SJSA1 (cell line): ENCODE measurements around the gene AGAP2. TPM values are rescaled to one million over a fixed set of nuclear protein-coding genes. Genes with fewer than 3 reads are reported as not detected.
"Not testable (repeated sequence)": the region's sequence is repeated elsewhere in the genome, so short reads cannot be mapped to it uniquely, and the experiment has no call there.

Experiments
- DNase-seq, 2 experiments: peaks; one replicate each; pipeline ENCODE4 v3.0.0-alpha.2; 2015 to 2020; ENCODE audit warnings: low spot score in 2 of 2, low read depth in 1 of 2
- H3K27ac ChIP-seq: fragments of 250-450 bp; sonication (Bioruptor Pico); 2 replicates; pipeline ENCODE4 v1.5.1; 2020; ENCODE audit warnings: mild to moderate bottlenecking, moderate library complexity
- H3K27me3 ChIP-seq: fragments of 250-450 bp; sonication (Bioruptor Pico); replicated peaks from 2 replicates; pipeline ENCODE4 v1.5.1; 2020; ENCODE audit warnings: mild to moderate bottlenecking, moderate library complexity
- H3K36me3 ChIP-seq: fragments of 250-450 bp; sonication (Bioruptor Pico); 2 replicates; pipeline ENCODE4 v1.5.1; 2020; ENCODE audit warnings: mild to moderate bottlenecking
- H3K4me1 ChIP-seq: fragments of 250-450 bp; sonication (Bioruptor Pico); replicated peaks from 2 replicates; pipeline ENCODE4 v1.6.1; 2021; ENCODE audit warnings: mild to moderate bottlenecking
- H3K4me3 ChIP-seq: fragments of 250-450 bp; sonication (Bioruptor Pico); 2 replicates; pipeline ENCODE4 v1.5.1; 2020; ENCODE audit warnings: mild to moderate bottlenecking
- H3K9me3 ChIP-seq: fragments of 250-450 bp; sonication (Bioruptor Pico); replicated peaks from 2 replicates; pipeline ENCODE4 v1.5.1; 2020; ENCODE audit warnings: mild to moderate bottlenecking
- total RNA-seq: library from RNA; depleted of rRNA; stranded (reverse); fragments of >200 nt; shearing (Covaris generic); gene quantifications from 2 replicates; pipeline ENCODE4 v1.2.3, GENCODE V29; 2014

AGAP2 gene
- total RNA-seq, 1 experiment from 2014 or later: 0.89 TPM

DNA sequence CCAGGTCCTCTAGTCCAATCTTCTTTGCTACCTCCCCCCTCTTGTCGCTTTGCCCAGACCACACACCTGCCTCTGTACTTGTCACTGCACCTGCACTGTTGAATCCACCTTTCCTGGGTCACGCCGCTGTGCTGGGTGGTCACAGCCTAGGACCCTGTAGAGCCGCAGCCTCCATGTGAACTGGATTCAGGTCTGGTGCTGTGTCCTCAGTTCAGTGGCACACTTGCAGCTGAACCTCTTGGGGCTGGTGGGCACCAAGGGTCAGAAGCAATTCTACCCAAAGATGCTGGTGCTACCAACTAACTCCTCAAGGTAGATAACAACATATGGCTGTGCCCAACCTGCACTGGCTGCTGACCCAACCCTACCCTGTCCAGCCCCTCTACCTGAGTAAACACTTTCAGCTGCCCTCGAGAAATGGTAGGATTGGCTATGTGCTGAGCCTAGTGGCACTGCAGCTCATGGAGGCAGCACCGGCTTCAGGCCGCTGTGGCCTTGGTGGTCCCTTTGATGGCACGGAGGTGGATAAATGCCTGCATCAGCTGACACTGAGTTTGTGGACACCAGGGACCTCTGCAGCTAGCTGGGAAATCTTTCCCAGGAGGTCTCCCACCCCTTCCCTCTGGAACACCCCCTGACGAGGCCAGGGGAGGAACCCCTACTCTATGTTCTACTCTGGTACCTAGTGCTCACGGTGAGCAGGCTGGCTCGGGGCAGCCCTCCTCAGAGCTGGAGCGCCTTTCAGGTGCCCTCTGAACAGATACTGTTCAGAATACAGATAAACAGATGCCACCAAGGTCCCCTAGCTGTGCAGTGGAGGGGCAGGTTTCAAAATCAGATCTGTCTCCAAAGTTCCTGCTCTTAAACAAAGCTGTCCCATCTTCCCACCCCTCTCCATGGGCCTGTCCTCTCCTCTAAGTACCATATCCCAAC is 14.3 kb downstream of the AGAP2 start:
- Histone ChIP-seq H3K36me3 (peaks cover 48% of the 10 kb centered on the region), H3K4me1 (peaks cover 20% of the 10 kb centered on the region), H3K27me3 (peaks cover 16% of the 10 kb centered on the region; the same call in 1 of the 2 replicates), H3K4me3 (no peak overlapping the region), H3K27ac (no peak overlapping the region), H3K9me3 (peaks cover 14% of the 10 kb centered on the region)
- peak; percentile 79 to 94 for DNase-seq

DNA sequence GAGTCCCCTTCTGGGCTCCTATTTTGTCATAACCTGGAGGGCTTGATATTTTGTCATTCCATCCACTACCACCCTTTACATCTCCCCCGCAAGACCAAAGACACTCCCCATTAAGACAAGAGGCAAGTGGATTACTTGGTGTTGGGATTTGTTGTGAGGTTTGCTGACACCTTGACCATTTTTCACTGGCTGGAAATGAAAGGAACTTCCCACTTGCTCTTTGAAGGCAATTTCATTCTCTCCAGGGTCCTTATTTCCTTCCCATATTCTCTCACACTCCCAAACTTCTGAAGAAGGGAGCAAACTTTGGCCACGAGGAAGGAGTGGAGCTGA is 14.9 kb downstream of the AGAP2 start:
- Histone ChIP-seq H3K27ac (no peak overlapping the region), H3K4me3 (no peak overlapping the region), H3K9me3 (peaks cover 14% of the 10 kb centered on the region), H3K27me3 (peaks cover 15% of the 10 kb centered on the region; the same call in 1 of the 2 replicates), H3K4me1 (peaks cover 20% of the 10 kb centered on the region), H3K36me3 (peaks cover 55% of the 10 kb centered on the region)
- peak in 1 of 2 experiments; percentile 84 for DNase-seq

DNA sequence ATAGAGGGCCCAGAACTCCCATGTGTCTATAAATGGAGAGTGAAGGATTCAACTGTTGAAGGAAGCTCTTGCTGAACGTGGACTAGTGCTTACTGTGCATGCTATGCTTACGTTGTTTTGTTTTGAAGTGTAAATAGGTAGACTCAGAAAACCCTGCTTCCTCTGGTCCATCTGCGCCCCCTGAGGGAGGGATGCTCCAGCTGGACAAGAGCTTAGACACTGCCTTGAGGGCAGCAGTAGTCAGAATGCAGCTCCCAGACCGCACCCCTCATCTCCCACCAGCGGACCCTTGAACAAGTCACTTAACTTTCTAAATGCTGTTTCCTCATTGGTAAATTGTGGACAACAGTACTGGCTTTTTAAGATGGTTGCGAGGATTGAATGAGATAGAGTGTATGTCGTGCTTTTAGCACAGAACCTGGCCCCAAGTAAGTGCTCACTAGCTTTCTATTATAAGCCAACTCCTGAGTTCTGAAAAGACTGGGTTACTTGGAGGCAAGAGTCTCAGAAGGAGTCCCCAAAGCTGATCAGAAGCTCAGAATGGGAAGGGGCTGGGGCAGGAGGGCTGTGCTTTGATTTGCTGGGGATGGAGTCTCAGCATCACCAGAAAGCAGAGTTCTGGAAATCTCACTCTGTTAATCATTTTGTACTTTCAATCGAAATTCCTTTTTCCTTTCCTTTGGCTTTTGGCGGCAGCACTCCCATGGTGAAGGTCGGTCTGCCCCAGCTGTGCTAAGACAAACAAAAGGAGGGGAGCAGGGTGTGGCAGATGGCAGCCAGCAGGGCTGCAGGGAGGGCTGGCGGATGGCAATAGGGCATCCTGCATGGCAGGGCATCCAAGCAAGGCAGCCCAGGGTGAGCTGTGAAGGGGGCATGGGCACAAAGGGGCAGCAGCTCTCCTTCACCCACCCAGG is 15.6 kb downstream of the AGAP2 start:
- Histone ChIP-seq H3K9me3 (peaks cover 14% of the 10 kb centered on the region), H3K4me3 (no peak overlapping the region), H3K27me3 (peaks cover 15% of the 10 kb centered on the region; the same call in 1 of the 2 replicates), H3K27ac (no peak overlapping the region), H3K4me1 (peaks cover 20% of the 10 kb centered on the region), H3K36me3 (peaks cover 61% of the 10 kb centered on the region)
- peak; percentile 77 to 94 for DNase-seq

DNA sequence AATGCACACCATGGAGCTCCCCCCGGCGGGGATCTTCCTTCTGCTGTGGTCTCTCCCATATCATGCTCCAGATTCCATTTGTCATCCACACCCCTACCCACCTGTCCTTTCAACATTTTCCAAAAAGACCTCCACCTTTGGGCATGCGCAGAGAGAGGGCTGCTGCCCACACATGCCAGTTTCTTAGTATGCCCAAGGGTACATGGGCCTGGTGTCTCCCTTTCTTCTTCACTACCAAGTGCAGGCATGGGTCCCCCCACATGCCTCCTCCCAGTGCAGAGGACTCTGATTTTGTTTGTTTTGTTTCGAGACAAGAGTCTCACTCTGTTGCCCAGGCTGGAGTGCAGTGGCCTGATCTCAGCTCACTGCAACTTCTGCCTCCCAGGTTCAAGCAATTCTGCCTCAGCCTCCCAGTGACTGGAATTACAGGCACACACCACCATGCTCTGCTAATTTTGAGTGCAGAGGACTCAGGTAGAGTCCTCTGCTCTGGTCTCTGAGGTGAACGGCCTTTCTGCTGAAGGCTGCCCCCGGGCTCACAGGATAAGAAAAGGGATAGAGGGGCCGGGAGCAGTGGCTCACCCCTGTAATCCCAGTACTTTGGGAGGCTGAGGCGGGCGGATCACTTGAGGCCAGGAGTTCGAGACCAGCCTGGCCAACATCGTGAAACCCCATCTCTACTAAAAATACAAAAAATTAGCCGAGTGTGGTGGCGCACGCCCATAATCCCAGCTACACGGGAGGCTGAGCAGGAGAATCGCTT is 16.5 kb downstream of the AGAP2 start:
- Histone ChIP-seq H3K36me3 (peaks cover 62% of the 10 kb centered on the region), H3K27me3 (peaks cover 15% of the 10 kb centered on the region; the same call in 1 of the 2 replicates), H3K4me1 (peaks cover 14% of the 10 kb centered on the region)
- not testable (repeated sequence) for H3K27ac ChIP-seq, H3K4me3 ChIP-seq, H3K9me3 ChIP-seq
- DNase-seq: peak in 1 of 2 experiments; percentile 89

DNA sequence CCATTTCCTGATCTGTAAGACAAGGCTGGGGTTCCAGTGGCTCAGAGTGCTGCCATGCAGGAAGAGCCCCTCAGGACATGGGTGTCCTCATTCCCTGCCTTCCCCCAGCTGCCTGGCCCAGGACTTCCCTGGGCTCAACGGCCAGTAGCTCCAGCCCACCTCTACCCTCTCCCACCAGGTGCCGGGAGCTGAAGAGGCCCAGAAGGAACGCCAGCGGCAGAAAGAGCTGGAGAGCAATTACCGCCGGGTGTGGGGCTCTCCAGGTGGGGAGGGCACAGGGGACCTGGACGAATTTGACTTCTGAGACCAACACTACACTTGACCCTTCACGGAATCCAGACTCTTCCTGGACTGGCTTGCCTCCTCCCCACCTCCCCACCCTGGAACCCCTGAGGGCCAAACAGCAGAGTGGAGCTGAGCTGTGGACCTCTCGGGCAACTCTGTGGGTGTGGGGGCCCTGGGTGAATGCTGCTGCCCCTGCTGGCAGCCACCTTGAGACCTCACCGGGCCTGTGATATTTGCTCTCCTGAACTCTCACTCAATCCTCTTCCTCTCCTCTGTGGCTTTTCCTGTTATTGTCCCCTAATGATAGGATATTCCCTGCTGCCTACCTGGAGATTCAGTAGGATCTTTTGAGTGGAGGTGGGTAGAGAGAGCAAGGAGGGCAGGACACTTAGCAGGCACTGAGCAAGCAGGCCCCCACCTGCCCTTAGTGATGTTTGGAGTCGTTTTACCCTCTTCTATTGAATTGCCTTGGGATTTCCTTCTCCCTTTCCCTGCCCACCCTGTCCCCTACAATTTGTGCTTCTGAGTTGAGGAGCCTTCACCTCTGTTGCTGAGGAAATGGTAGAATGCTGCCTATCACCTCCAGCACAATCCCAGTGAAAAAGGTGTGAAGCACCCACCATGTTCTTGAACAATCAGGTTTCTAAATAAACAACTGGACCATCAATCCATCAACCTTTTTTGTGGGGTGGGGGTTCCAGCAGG is 17.6 kb downstream of the AGAP2 start:
- Histone ChIP-seq H3K4me1 (peaks cover 3% of the 10 kb centered on the region), H3K4me3 (no peak overlapping the region), H3K27me3 (peaks cover 15% of the 10 kb centered on the region; the same call in 1 of the 2 replicates), H3K27ac (no peak overlapping the region), H3K9me3 (no peaks in the 10 kb centered on the region), H3K36me3 (peaks cover 64% of the 10 kb centered on the region)
- DNase-seq: peak in 1 of 2 experiments; percentile 94

DNA sequence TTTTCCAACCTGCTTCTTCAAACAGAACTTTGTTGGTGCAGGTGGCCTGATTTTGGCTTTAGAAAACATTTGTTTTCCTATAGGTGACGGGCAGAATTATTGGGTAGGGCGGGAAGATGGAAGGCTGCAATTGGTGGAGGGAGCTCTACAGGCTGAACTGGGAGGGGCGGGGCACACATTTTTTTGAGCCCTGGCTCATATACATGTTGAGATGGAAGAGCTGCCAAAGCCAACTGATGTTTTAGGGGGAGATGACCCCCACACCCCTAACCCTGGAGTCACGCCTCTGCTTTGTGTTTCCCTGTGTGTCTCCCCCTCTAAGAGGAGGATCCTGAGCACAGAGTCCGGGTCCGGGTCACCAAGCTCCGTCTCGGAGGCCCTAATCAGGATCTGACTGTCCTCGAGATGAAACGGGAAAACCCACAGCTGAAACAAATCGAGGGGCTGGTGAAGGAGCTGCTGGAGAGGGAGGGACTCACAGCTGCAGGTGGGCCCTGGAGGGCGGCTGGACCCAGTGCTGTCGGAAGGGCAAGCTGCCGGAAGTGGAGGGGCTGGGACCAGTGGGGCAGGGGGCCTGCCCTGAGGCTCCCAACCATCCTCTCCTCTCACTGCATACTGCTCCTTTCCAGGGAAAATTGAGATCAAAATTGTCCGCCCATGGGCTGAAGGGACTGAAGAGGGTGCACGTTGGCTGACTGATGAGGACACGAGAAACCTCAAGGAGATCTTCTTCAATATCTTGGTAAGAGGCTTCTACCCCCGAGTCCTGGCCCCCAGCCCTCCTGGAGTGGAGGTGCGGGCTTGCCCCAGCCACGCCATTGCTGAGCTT is 18.6 kb downstream of the AGAP2 start:
- Histone ChIP-seq H3K36me3 (peaks cover 73% of the 10 kb centered on the region), H3K4me3 (no peak overlapping the region), H3K4me1 (no peaks in the 10 kb centered on the region), H3K27me3 (peaks cover 15% of the 10 kb centered on the region; the same call in 1 of the 2 replicates), H3K27ac (no peak overlapping the region), H3K9me3 (no peaks in the 10 kb centered on the region)
- DNase-seq: peak in 1 of 2 experiments; percentile 94

DNA sequence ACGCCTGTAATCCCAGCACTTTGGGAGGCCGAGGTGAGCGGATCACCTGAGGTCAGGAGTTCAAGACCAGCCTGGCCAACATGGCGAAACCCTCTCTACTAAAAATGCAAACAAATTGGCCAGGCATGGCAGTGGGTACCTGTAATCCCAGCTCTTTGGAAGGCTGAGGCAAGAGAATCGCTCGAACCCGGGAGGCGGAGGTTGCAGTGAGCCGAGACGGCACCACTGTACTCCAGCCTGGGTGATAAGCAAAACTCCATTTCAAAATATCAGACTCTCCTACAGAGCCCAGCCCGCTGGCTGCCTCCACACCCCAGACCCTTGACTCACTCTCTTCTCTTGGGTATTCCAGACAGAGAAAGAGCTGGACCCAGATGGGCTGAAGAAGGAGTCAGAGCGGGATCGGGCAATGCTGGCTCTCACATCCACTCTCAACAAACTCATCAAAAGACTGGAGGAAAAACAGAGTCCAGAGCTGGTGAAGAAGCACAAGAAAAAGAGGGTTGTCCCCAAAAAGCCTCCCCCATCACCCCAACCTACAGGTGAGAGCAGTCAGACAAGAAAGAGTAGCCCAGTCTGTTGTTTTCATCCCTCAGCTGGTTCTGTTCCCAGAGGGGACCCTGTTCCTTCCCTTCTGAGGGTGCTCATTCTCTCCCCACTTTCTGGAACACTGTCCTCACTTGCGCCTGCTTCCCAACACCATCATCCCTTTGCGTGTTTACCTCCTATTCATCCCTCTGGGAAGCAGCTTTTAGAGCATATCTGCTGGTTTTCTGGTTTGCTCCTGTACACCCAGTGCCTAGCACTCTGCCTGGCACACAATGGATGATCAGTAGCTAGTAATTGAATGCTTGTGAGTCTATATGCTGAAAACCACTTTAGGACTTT is 19.7 kb downstream of the AGAP2 start:
- Histone ChIP-seq H3K9me3 (no peaks in the 10 kb centered on the region), H3K4me3 (no peak overlapping the region), H3K36me3 (peaks cover 82% of the 10 kb centered on the region), H3K27me3 (peaks cover 4% of the 10 kb centered on the region; the same call in 1 of the 2 replicates), H3K4me1 (no peaks in the 10 kb centered on the region), H3K27ac (no peak overlapping the region)
- peak in 1 of 2 experiments; percentile 87 for DNase-seq

DNA sequence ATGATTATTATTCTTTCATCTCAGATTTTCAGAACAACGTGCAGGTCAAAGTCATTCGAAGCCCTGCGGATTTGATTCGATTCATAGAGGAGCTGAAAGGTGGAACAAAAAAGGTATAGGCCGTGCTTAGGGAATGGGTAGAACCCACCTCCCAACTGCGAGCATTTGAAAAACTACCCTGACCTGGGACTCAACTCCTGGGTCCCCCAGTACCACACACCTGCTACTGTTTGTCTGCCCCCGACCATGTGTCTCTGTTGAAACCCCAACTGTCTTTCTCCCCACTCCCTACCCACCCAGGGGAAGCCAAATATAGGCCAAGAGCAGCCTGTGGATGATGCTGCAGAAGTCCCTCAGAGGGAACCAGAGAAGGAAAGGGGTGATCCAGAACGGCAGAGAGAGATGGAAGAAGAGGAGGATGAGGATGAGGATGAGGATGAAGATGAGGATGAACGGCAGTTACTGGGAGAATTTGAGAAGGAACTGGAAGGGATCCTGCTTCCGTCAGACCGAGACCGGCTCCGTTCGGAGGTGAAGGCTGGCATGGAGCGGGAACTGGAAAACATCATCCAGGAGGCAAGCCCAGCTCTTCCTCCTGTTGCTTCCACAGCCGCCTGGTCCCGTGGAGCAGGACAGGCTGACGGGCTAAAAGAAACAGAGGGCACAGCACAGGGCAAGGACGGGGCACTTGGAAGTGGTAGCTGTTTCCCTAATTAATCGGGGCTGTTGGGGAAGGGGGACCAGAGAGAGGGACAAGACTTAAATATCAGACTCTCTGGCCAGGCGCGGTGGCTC is 20.5 kb downstream of the AGAP2 start:
- H3K4me1 ChIP-seq: no peaks in the 10 kb centered on the region
- H3K27ac ChIP-seq: no peak overlapping the region
- H3K27me3 ChIP-seq: no peaks in the 10 kb centered on the region
- DNase-seq: peak in 1 of 2 experiments; percentile 94
- no peak overlapping the region for H3K4me3 ChIP-seq
- H3K9me3 ChIP-seq: no peaks in the 10 kb centered on the region
- H3K36me3 ChIP-seq: peaks cover 84% of the 10 kb centered on the region

DNA sequence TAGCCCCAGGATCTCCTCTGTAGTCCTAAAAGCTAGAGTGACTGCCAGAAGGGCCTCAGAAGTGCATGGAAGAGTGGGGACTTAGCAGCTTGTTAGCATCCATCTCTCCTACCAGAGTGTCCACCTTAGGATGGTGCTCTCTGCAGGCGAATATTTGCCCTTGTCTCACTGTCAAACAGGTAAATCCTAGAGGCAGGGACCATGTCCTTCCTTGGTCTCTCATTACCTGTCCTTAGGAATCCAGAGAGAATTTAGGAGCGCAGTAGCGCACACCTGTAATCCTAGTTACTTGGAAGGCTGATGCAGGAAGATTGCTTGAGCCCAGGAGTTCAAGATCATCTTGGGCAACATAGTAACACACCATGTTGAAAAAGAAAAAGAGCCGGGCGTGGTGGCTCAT is 21.4 kb downstream of the AGAP2 start:
- H3K27ac ChIP-seq: no peak overlapping the region
- H3K36me3 ChIP-seq: peaks cover 90% of the 10 kb centered on the region
- no peaks in the 10 kb centered on the region for H3K27me3 ChIP-seq
- H3K4me1 ChIP-seq: no peaks in the 10 kb centered on the region
- DNase-seq: peak in 1 of 2 experiments; percentile 83
- no peaks in the 10 kb centered on the region for H3K9me3 ChIP-seq
- H3K4me3 ChIP-seq: no peak overlapping the region

DNA sequence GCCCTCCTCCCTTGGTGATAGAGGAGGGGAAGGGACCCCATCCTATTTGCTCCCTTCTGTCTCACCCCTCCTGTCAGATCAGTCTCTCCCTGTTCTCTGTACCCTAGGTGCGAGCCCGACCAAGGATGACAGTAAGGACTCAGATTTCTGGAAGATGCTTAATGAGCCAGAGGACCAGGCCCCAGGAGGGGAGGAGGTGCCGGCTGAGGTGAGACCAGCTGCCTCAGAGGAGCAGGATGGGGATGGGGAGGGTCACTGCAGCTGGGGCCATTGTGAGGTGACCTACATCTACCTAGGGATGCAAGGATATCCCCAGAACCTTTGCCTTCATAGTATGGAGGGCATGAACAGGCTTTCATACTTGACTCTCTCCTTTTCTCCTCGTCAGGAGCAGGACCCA is 22.2 kb downstream of the AGAP2 start:
- Histone ChIP-seq H3K4me3 (no peak overlapping the region), H3K4me1 (no peaks in the 10 kb centered on the region), H3K9me3 (no peaks in the 10 kb centered on the region), H3K27me3 (no peaks in the 10 kb centered on the region), H3K36me3 (peaks cover 90% of the 10 kb centered on the region), H3K27ac (no peak overlapping the region)
- DNase-seq: peak in 1 of 2 experiments; percentile 92
